GM19043 (cell line): Measurements from ENCODE around the gene ZNF415.
"Not testable (repeated sequence)": the region's sequence is repeated elsewhere in the genome, so short reads cannot be mapped to it uniquely, and the experiment has no call there.

Experiments used
- ATAC-seq: cut with Tn5 transposase; IDR thresholded peaks from one replicate; pipeline ENCODE4 v1.9.1; 2021; ENCODE audit warnings: low read depth; ENCODE audit not compliant: unreplicated experiment

Gene ZNF415

DNA sequence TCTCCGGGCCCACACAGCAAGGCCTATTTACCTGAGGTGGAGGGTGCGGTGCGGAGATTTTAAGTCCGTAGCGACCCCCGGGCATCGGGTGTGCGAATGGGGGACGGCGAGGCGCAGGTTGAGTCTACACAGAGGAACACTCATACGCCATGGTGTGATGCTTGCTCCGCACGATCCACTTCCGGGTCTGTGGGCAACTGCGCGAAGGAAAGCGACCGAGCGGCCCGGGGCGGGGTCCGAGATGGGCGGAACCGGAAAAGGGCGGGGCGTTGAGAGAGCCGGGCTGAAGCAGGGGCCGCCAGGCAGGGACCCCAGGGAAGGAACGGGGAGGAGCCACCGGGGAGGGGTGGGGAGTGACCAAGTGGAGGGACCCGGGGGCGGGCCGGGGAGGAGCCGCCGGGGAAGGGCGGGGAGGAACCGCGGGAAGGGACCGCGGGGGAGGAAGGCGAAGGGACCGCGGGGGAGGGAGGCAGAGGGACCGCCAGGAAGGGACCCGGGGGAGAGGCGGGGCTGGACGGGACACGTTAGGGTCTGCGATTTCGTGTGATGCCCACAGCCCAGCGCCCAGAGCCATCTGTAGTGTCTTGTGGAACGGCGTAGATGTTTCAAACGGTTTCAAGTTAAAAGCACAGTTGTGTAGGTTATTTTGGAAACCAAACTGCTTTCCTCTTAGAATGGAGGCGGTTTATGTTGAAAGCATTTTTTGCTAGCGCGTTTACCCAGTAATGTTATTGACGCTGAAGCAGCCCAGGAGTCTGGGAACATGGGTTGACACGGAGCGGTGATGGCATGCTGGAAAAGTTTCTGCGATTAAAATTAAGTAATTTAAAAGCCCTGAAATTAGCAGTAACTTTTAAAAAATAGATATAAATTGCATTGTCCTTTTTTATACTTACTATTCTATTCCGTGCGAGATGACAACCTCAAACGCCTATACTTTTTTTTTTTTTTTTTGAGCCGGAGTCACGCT, 29.2 kb downstream of the ZNF415 start, which contains the start of gene ZNF160:
Gene ZNF160, minus strand, starts transcription at position 189 of the 970 bp plus-strand sequence. CDS start 17,146 bp downstream, outside the sequence.
- ATAC-seq: peak; percentile 89

DNA sequence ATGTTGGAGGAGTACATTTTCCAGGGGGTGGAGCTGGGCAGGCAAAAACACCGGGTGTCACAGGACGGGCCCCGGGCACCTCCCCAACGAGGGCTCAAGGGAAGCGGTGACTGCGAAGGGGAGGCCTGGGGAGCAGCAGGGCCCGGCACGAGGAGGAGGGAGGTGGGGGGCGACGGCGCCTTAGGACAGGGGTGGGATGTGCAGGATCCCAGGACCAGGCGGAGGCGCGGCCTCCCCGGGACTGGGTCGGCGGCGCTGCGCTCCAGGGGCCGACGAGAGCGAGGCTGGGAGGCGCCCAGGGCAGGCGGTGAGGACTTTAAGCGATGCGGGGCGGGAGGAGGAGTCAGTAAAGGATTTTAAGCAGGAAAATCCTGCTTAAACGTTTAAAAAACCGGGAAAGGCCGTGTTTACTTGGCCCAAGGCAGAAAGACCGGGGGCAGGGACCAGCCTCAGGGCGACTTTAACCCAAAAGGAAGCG, 29.9 kb downstream of the ZNF415 start:
- no peak for ATAC-seq

DNA sequence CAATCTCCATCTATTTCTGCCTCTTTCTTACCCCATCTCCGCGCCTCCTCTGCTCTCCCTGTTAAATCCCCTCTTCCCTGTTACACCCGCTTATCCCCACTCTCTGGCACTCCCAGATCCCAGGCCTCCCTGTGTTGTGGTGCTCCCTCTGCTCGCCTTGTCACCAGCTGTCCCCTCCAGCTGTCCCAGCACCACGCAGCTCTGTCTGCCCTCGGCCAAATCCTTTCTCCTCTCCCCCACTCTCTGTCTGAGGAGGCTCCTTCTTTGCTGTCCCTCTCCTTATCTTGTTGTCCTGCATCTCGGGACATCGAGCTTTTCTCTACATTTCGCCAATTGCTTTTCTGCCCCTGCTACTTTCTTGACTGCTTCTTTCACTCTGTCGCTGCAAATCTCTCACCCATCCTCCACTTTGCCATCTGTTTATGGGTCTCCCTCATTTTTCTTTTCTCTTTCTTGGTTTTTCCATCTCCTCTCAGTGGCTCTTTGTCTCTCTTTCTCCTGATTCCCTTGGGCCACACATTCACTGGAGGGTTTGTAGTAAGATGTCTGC, 30.4 kb downstream of the ZNF415 start:
- ATAC-seq: no peak

DNA sequence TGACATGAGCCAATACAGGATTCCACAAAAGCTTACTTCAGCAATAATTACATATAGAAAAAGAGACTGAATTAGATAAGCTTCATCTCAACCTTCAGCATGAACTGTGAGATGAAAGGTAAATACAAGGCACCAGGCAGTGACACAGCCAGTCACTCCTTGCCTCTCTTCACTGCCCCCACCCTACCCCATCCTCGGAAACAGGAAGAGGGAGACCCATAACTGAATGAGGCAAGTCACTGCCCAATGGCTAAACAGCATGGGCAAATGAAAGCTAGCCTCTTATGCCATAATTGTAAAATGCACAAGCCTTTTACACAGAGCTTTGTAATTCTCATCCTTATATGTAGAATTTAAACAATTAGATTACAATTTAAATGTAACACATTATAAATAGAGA, 31.2 kb downstream of the ZNF415 start:
- no peak for ATAC-seq

DNA sequence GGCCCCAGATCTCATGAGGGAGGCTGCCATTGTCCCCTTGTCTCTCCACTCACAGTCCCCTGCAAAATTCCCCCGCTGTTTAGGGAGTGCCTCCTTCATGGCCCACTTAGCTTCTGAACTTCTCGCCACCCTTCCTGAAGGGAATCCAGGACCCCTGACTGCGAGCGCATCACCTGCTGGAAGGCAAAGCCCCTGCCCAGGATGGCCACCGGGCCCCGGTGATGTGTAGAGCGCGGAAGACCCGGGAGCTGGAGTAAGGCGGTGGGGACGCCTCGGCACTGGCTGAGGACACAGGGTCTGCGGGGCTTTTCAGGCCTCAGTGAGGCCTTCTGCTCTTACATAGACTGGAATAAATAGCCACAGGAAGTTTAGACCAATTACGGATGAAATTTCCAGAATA, 34.1 kb downstream of the ZNF415 start:
- ATAC-seq: not testable (repeated sequence)

DNA sequence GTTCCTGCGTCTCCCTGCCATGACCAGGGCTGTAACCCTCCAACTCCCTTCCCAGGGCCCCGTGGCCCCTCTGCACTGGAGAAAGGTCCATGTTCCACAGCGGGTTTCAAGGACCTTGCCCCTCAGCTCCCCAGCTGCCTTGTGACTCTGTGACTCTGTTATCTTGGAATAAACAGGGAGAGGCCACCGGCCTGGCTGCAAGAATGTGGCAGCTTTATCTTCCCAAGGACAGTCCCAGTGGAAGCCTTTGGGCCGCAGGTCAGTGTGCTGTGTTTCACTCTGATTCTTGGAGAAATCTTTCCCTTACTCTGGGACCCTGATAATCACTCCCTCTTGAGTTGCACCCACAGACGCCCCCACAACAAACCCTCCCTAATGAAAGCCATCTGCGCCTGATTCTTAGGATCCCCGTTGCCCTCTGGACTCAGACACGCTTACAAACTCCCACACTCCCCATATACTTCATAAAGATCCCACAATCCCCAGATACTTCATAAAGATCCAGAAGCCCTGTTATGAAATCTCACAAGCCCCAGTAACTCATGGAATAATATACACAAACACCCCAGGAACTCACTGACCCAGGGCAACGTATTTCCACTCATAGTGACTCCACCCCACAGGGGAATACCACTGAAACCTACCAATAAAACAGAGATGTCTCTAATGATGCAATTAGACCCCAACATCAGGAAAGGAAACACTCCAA, 35.6 kb downstream of the ZNF415 start:
- not testable (repeated sequence) for ATAC-seq

DNA sequence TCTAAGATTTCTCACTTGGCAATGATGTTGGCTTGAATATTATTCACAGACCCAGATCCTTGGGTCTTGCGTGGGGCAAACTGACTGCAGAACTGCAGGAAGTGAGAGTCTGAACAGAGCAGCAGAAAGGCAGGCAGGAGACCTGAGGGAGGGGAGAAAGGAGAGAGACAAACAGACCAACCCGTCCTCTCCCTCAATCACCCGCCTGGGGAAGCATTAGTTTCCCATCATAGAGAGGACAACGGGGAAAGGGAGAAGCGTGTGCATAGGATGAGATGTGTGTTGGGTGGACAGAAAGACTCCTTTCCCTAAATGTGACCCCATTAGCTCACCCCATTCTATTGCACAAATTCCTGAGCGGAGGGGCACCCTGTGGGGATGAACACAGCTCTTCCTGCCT, 36.1 kb downstream of the ZNF415 start:
- ATAC-seq: not testable (repeated sequence)

DNA sequence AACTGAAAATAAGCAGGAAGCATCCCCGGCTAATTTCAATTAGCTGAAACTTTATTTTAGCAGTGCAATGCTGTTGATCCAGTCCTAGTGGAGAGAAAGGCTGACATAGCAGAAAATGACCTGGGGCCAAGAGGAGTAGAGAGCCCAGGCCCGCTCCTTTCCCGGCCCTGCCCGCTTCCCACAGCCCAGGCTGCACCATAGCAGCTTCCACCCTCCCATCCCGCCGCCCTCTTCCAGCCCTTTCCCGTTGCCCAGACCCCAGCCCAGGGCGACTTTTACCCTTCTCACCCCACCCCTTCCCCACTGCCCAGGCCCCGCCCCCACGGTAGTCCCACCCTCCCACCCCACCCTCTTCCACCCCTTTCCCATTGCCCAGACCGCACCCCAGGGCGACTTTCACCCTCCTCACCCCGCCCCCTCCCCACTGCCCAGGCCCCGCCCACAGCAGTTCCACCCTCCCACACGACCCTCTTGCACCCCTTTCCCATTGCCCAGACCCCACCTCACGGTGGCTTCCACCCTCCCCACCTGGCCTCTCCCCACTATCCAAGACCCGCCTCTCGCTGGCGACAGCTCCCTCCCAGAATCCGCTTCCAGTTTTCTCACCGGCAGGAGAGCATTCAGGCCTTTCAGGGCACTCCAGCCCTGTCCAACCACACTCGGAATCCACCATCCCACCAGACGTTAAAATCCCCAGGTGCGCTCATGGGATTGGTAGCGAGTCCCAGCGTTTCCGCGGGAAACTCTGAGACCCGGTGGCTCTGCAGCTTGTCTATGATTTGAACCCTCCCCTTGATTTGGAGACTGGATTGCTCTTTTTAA, 37.7 kb downstream of the ZNF415 start:
- ATAC-seq: no peak

DNA sequence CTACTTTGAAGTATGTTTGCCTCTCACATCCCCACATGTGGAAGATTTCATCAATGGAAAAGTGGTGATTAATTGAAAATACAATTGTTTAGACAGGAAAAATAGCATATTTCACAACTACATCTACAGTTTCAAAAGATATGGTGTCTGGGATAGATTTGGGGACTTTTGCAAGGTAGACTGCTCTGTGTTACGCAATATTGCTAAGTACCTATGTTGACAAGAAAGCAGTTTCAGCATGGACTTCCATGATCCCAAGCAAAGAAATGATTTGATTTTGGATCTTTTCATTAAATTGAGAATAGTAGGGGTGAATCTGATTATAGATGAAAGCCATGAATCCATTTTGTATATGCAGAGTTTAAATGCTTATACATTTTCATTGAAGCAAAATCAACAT, 40.0 kb downstream of the ZNF415 start:
- no peak for ATAC-seq

DNA sequence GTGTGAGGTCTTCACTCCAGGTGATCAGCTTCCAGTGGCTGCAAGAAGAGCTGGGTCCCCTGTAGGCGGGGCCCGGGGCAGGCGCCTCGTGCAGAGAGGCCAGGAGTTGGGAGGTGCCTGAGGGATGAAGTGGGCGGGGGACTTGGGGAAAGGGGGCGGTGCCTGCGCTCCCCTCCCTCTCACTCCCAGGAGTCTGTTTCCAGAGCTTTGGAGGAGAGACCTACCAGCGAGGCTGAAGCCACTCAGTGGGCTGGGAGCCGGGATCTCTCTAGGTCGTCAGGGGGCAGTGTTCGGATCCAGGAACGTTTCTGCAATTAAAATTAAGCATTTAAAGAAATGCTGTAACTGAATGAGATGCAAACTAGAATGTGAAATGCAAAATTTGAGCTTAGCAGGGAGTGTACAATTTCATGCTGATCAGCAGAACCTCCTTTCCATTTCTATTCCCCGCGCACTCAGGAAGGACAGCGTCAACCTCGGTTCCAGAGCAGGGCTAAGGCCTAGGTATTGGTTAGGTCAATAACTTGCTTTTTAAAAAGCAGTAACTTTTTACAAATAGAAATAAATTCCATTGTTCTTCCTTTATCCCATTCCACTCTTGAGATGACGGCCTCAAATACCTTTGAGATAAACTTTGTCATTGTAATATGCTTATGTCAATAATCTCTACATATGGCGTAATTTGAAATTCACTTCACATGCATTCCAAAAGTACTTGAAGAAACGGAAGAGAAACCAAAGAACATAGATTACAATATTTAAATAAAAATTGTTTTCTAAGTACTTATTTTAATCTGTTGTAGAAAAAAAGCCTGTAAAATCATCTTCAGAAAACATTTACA, 41.1 kb downstream of the ZNF415 start:
- no peak for ATAC-seq

DNA sequence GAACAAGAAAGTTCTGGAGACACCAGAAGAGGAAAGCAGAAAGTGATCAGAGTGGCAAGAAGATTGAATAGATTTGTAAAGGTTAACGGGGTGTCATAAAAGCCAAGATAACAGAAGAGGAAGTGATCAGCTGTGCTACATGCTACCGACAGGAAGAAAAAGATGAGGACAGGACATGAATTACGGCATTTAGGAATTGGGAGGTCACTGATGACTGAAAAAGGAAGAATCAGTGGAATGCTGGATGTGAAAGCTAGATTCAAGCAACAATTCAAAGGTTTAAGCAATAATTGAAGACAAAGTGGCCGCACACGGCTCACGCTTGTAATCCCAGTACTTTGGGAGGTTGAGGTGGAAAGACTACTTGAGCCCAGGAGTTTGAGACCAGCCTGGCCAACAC, 44.6 kb downstream of the ZNF415 start:
- ATAC-seq: no peak

DNA sequence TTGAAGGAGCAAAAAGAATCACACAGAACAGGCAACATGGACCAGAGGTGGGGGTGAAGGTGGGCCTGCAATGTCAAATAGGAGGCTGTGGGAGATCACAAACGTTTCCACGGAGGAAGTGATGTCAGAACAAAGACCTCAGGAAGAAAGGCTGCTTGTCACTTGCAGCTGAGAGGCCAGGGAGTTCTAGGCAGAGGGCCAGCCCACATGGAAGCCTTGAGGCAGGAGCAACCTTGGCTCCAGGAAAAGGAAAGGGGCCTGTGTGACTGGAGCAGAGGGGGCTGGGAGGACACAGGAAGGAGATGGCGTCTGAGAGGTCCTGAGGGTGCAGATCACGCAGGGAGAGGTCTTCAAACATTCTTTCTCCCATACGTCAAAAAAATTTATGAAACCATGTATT, 45.8 kb downstream of the ZNF415 start:
- no peak for ATAC-seq

DNA sequence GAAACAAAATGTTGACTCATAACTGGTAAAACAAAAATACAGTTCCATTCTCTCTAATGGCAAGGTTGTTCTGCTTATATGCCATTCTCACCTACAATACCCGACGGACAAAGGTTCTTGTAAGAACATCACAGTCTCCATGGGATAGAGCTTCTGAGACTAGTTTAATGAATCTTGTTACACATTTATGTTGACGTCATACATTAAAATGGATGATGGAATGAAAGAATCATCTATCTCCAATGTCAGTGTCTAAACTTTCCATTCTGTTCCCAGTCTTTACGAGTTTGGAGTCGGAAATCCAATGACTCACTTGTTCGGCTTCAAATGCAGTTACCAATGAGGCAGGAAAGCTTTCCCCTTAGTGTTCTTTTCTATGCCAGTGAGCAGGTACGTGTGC, 47.2 kb downstream of the ZNF415 start:
- ATAC-seq: no peak

DNA sequence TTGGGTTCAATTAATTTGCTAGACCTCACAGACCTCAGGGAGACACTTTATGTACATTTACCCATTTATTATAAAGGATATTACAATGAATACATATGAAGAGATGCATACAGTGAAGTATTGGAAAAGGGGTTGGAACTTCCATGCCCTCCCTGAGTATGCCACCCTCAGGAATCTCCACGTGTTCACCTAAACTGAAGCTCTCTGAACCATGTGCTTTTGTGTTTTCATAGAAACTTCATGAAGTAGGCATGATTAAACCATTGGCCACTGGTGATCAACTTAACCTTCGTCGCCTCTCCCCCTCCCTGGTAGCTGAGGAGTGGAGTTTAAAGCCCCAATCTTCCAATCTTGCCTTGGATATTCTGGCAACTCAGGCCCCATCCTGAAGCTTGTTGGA, 49.8 kb downstream of the ZNF415 start:
- no peak for ATAC-seq

DNA sequence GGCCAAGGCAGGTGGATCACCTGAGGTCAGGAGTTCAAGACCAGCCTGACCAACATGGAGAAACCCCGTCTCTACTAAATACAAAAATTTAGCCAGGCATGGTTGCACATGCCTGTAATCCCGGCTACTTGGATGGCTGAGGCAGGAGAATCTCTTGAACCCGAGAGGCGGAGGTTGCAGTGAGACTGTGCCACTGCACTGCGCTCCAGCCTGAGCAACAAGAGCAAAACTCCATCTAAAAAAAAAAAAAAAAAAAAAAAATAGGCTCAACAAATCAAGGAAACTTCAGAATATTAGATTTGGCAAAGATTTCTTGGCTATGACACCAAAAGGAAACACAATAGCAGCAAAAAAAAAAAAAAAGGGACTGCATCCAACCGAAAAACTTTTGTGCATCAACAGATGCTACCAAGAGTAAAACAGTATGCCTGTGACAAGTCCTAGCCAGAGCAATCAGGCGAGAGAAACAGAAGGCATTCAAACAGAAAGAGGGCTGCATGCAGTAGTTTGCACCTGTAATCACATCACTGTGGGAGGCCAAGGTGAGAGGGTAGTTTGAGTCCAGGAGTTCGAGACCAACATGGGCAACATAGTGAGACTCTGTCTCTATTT, 53.3 kb downstream of the ZNF415 start:
- no peak for ATAC-seq

DNA sequence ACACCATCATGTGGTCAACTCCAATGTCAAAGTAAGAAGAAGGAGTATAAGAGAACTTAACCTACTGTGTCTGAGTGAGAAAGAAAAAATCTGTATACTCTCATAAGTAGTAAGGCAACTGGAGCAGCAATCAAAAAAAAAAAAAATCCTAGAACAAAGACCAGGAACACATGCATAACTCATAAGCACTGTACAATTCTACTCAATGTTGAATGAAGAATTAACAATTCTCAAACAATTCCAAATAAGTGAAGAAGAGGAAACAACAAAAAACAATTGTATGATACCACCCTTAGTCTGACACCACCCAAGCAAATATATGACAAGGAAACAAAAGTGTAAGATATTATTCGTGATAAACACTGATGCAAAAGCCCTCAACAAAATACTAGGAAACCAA, 54.0 kb downstream of the ZNF415 start:
- no peak for ATAC-seq

DNA sequence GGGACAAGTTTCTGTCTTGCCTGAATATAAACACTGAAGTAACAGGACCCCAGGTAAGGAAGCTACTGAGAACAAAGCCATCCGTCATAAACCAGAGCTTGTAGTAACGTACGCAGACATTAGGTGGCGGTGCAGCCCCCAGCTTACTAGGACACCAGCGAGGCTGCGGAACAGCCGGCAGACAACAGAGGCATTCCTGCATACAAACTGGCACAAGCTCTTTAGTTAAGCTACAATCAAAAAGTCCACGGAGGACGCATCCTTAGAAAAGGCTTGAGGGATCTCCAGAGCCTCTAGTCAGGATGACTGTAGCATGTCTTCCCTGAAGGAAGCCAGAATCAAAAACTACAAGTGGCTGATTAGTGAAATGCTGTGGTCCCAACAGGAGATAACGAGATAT, 55.7 kb downstream of the ZNF415 start:
- ATAC-seq: no peak

DNA sequence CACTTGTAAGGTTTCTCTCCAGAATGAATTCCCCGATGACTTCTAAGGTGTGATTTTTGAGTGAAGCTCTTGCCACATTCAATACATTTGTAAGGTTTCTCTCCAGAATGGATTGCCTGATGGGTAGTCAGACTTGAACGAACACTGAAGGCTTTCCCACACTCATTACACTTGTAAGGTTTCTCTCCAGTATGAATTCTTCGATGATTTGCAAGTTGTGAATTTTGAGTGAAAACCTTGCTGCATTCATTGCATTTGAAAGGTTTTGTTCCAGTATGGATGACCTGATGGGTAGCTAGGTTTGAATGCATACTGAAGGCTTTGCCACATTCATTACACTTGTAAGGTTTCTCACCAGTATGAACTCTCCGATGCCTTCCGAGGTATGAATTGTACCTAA, 63.9 kb downstream of the ZNF415 start:
- no peak for ATAC-seq

DNA sequence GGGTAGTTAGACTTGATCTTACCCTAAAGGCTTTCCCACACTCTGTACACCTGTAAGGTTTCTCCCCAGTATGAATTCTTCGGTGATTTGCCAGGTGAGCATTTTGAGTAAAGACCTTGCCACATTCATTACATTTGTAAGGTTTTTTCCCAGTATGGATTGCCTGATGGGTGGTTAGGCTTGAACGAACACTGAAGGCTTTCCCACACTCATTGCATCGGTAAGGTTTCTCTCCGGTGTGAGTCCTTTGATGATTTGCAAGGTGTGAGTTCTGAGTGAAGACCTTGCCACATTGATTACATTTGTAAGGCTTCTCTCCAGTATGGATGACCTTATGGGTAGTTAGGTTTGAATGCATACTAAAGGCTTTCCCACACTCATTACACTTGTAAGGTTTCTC, 64.5 kb downstream of the ZNF415 start:
- ATAC-seq: no peak
